Heart left ventricle (tissue), 16 donors: ENCODE data around the gene C1QTNF2. TPM values are rescaled to one million over a fixed set of nuclear protein-coding genes. Genes with fewer than 3 reads are reported as not detected.
A peak's percentile ranks its signal among the peaks of the same experiment; 100 is the strongest.
"Not testable (repeated sequence)": the region's sequence is repeated elsewhere in the genome, so short reads cannot be mapped to it uniquely, and the experiment has no call there.

Experiments
- ATAC-seq, 4 donors: fragments of 200-7000 bp; cut with Tn5 transposase; one replicate each; pipeline ENCODE4 v1.9.1; 2020 to 2022; ENCODE audit warnings: moderate library complexity in 4 of 4, mild to moderate bottlenecking in 3 of 4, moderate number of reproducible peaks in 1 of 4
- DNase-seq, 5 donors: peaks; one replicate each; pipeline ENCODE4 v3.0.0-alpha.2; 2020
- H3K27ac ChIP-seq, 12 donors: fragments of 200-600 bp; sonication (generic) in 4 of 12; one replicate each; pipeline versions ENCODE4 v1.5.0 to v1.8.0; 2016 to 2022; ENCODE audit warnings: mild to moderate bottlenecking in 2 of 12
- H3K27me3 ChIP-seq, 9 donors: fragments of 200-600 bp; sonication (generic) in 2 of 9; one replicate each; pipeline versions ENCODE4 v1.5.1 to v1.8.0; 2016 to 2022; ENCODE audit warnings: mild to moderate bottlenecking in 3 of 9
- H3K36me3 ChIP-seq, 9 donors: fragments of 200-600 bp; sonication (generic) in 2 of 9; one replicate each; pipeline versions ENCODE4 v1.5.0 to v1.8.0; 2018 to 2022; ENCODE audit warnings: mild to moderate bottlenecking in 2 of 9
- H3K4me1 ChIP-seq, 12 donors: fragments of 200-600 bp; sonication (generic) in 4 of 12; one replicate each; pipeline versions ENCODE4 v1.5.0 to v1.8.0; 2016 to 2022; ENCODE audit warnings: mild to moderate bottlenecking in 3 of 12
- H3K4me3 ChIP-seq, 12 donors: fragments of 200-600 bp; sonication (generic) in 4 of 12; one replicate each; pipeline versions ENCODE4 v1.5.0 to v1.8.0; 2017 to 2022; ENCODE audit warnings: mild to moderate bottlenecking in 9 of 12, moderate library complexity in 4 of 12
- H3K9me3 ChIP-seq, 12 donors: fragments of 200-600 bp; sonication (generic) in 4 of 12; one replicate each; pipeline versions ENCODE4 v1.5.0 to v1.8.0; 2016 to 2022; ENCODE audit warnings: mild to moderate bottlenecking in 1 of 12
- POLR2A ChIP-seq, 2 donors: fragments of 450-650 bp; IDR thresholded peaks; one replicate each; pipeline ENCODE4 v1.6.1; 2017; ENCODE audit warnings: antibody characterized with exemption in 2 of 2, mild to moderate bottlenecking in 2 of 2, moderate library complexity in 2 of 2
- WGBS, 4 donors: extraction: QIAGEN DNeasy Blood & Tissue Kit in 2 of 4; methylation state at CpG; one replicate each; pipeline versions ENCODE4 v1.1.5 to v1.1.7; 2013 to 2018; 5-methylcytosine and 5-hydroxymethylcytosine counted together
- intact Hi-C, 10 donors: fragments of 100-400 bp; cut with DNase I; formaldehyde crosslinking; loops; one replicate each; pipeline versions ENCODE4 v1.11.1 to v1.14.2; 2022
- polyA plus RNA-seq, 2 donors: library from polyadenylated mRNA; stranded (reverse); fragments of 200-250 nt; gene quantifications; one replicate each; pipeline ENCODE4 v1.2.3, GENCODE V29; 2013
- total RNA-seq, 9 donors: library from RNA; depleted of rRNA in 2 of 9; stranded (reverse); fragments of >200 nt in 2 of 9; fragmentation: NEBNext Ultra II Directional in 3 of 9; extraction: Animal tissue kit (Norgen Biotek cat#: 25700) in 3 of 9; gene quantifications; one replicate each; pipeline versions ENCODE4 v1.1.0 to v1.2.4, GENCODE V29; 2016 to 2023
- TF ChIP-seq, protein P1 (sequence below), 12 donors: fragments of 200-600 bp; sonication (generic) in 4 of 12; IDR thresholded peaks; one replicate each; pipeline versions ENCODE4 v1.5.0 to v1.8.0; 2018 to 2022; ENCODE audit warnings: antibody characterized with exemption in 12 of 12, mild to moderate bottlenecking in 5 of 12
- donor health status: ischemic (EF 13 %, LVEDD 7.1; RV severe dilation, severe dysfunction).
- donor health status: healthy with polysubstance abuse.
- donor health status: DM: no; HTN: yes; CAD: no.
- donor health status: DM: no; HTN: no; CAD: no.
- donor health status: ischemic (EF 25% LVEDD 6.9; RV normal size, moderate dysfunction).
- donor health status: ischemic (EF 25% LVEDD 5.7; RV mildly dilated, moderate dysfunction).
- donor health status: healthy.
- donor health status: DM: yes; HTN: yes; CAD: no.
- donor health status: ischemic (EF 35%, LVEDD 5.7; RV mildly dilated, moderate dysfunction).
- donor health status: nonischemic (EF 11% LVEDD 7.7; RV severe dilation, severe dysfunction).
- donor health status: DM: yes; HTN: yes; CAD: no.
- donor health status: PGD.
- donor health status: ischemic (EF 29% LVEDD 5.4; RV normal size, mild dysfunction).
- donor health status: nonischemic (EF 23%, LVEDD 6.1; RV moderate dilation, normal function).

The C1QTNF2 gene
- total and polyA plus RNA-seq, 11 donors: 0.44 to 1.6 (median 1.0) TPM

DNA sequence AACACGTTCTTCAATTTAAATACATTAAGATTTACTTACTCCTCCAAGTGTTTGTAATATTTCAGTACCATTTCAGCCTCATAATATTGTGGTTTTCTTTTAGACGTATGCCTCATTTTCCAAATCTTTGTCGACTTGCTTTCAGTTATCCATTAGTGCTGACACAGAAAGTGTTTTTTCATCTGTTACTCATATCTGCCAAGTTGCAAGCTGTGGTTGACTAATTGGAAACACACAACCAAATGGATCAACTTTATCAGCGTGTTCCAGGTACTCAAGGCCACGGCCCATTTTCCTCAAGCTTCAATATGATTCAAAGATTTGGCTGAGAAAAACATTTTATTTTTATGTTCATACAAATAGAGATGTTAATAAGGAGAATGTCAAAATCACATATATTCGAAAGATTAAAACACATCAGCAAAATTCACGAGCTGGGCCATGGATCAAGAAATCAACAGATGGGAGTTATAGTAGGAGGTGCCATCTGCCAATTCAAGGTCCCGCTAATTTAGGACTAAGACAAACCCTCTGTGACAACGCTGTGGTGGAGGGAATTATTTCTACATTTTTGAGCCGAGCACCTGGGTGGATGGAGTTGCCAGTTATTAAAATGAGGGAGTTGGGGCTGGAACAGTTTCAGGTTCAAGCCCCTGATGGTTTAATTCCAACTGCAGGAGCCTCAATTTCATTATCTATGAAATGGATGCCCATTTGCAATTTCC, 30.9 kb downstream of the C1QTNF2 start:
- 78 to 90% (median 86%) methylated on average over 10 of the region's 10 CpGs for WGBS, 4 donors
- DNase-seq (no peak), ATAC-seq (no peak)
- no peak for TF ChIP-seq POLR2A (IDR thresholded peaks at IDR 0.05)
- TF ChIP-seq, protein P1, sequence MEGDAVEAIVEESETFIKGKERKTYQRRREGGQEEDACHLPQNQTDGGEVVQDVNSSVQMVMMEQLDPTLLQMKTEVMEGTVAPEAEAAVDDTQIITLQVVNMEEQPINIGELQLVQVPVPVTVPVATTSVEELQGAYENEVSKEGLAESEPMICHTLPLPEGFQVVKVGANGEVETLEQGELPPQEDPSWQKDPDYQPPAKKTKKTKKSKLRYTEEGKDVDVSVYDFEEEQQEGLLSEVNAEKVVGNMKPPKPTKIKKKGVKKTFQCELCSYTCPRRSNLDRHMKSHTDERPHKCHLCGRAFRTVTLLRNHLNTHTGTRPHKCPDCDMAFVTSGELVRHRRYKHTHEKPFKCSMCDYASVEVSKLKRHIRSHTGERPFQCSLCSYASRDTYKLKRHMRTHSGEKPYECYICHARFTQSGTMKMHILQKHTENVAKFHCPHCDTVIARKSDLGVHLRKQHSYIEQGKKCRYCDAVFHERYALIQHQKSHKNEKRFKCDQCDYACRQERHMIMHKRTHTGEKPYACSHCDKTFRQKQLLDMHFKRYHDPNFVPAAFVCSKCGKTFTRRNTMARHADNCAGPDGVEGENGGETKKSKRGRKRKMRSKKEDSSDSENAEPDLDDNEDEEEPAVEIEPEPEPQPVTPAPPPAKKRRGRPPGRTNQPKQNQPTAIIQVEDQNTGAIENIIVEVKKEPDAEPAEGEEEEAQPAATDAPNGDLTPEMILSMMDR (IDR thresholded peaks at IDR 0.05): no peak
- intact Hi-C loops: loop anchor here in 3 of 10 donors (5.0 kb wide), 2 partner anchors 222 to 317 kb away; partner anchors contain the start of gene PWWP2A (in 1 of the 3)
- Histone ChIP-seq H3K4me3 (no peak overlapping the region), H3K4me1 (peaks cover 0 to 5% (median 0%) of the 10 kb centered on the region in 12 donors), H3K9me3 (no peaks in the 10 kb centered on the region), H3K27me3 (no peaks in the 10 kb centered on the region), H3K27ac (no peak overlapping the region), H3K36me3 (no peaks in the 10 kb centered on the region)

DNA sequence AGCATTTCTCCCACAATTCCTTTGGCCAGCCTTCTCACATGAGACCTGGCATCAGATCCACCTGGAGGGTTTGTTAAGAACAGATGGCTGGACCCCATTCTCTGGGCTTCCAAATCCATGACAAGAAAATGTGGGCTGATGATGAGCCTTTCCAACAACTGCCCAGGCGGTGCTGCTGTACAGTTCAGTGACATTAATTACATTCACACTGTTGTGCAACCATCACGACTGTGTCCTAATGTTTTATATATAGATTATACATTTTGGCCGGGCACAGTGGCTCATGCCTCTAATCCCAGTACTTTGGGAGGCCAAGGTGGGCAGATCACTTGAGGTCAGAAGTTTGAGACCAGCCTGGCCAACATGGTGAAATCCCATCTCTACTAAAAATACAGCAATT, 35.7 kb downstream of the C1QTNF2 start:
- DNase-seq, H3K9me3 ChIP-seq, H3K27ac ChIP-seq, H3K36me3 ChIP-seq, H3K4me1 ChIP-seq, H3K27me3 ChIP-seq, ATAC-seq, H3K4me3 ChIP-seq: not testable (repeated sequence)
- intact Hi-C loops: loop anchor here in 1 of 10 donors (5.0 kb wide), 1 partner anchor 122 kb away; no protein-coding TSS in a partner anchor
- WGBS, 4 donors: 75 to 91% (median 87%) methylated on average over 2 to 3 of the region's 3 CpGs

DNA sequence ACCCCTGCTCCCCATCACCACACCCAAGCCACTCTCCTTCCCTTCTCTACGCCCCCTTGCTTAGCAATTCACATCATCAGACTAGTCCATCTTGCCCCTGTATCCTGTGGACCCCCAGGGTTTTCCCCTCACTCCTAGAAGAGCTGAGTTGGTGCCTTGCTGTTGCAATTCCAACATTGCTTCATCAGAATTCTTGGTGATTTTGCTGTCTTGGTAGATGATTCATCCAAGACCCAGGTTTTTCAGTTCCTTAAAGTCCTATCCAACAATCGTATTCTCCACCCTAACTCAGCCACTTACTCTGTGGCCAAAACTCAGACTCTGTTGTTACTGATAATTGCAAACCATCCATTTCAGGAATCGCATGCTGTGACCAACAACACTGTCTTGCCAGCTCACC, 36.7 kb downstream of the C1QTNF2 start:
- intact Hi-C loops: loop anchor here in 1 of 10 donors (5.0 kb wide), 1 partner anchor 121 kb away; no protein-coding TSS in a partner anchor
- ATAC-seq: peak in 1 of 4 donors; percentile 20
- WGBS, 4 donors: 87 to 91% (median 88%) methylated on average over 3 of the region's 3 CpGs
- Histone ChIP-seq H3K27ac (no peak overlapping the region), H3K9me3 (no peaks in the 10 kb centered on the region), H3K27me3 (no peaks in the 10 kb centered on the region), H3K4me1 (peaks cover 0 to 7% (median 0%) of the 10 kb centered on the region in 12 donors), H3K4me3 (no peak overlapping the region), H3K36me3 (no peaks in the 10 kb centered on the region)
- TF ChIP-seq, protein P1 (IDR thresholded peaks at IDR 0.05): no peak
- no peak for TF ChIP-seq POLR2A (IDR thresholded peaks at IDR 0.05)
- DNase-seq: no peak

DNA sequence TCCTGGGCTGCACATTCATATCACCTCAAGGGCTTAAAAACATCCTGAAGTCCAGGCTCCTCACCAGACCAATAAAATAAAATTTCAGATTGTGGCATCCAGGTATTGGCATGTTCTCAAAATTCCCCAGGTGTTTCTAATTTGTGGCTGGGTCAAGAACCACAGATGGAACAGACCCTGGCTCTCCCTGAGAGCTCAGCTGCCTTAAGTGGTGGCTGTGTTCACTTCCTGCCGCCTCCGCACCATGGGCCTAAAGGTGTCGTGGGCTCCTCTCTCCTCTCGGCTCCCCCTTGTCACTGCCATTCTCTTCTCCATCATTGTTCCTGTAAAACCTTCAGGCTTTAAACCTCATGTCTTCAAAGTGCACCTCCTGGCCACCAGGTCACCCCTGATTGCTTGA, 40.2 kb downstream of the C1QTNF2 start:
- Histone ChIP-seq H3K36me3 (no peaks in the 10 kb centered on the region), H3K4me3 (no peak overlapping the region), H3K27me3 (no peaks in the 10 kb centered on the region), H3K4me1 (peaks cover 0 to 7% (median 0%) of the 10 kb centered on the region in 12 donors), H3K27ac (no peak overlapping the region), H3K9me3 (no peaks in the 10 kb centered on the region)
- DNase-seq (no peak), ATAC-seq (no peak)
- WGBS, 4 donors: 86 to 91% (median 89%) methylated on average over 4 of the region's 4 CpGs
- intact Hi-C loops: loop anchor here in 1 of 10 donors (5.0 kb wide), 1 partner anchor 118 kb away; no protein-coding TSS in a partner anchor
- TF ChIP-seq, protein P1 (IDR thresholded peaks at IDR 0.05): no peak
- no peak for TF ChIP-seq POLR2A (IDR thresholded peaks at IDR 0.05)
